ENCODE measurements around the gene SLC46A1.

The SLC46A1 gene

GRCh38 chr17:28404007-28404406, 2.0 kb downstream of the SLC46A1 start:
- DNase-seq (ENCODE audit: low read depth), result no peak

GRCh38 chr17:28402844-28403243, 3.2 kb downstream of the SLC46A1 start:
- no peak for DNase-seq (ENCODE audit: low read depth)

- no peak for DNase-seq (ENCODE audit: low read depth)
These were observed 3.8 kb downstream of the SLC46A1 start for GRCh38 chr17:28402224-28402630.

- no peak for DNase-seq (ENCODE audit: low read depth)
These were observed 6.2 kb downstream of the SLC46A1 start for GRCh38 chr17:28399808-28400207.

GRCh38 chr17:28398280-28398981, 7.6 kb downstream of the SLC46A1 start:
- DNase-seq (ENCODE audit: low read depth), result no peak

GRCh38 chr17:28397687-28398279, 8.2 kb downstream of the SLC46A1 start:
- no peak for DNase-seq (ENCODE audit: low read depth)

GRCh38 chr17:28397275-28397674, 8.7 kb downstream of the SLC46A1 start:
- no peak for DNase-seq (ENCODE audit: low read depth)

- DNase-seq (ENCODE audit: low read depth), result no peak
These were observed 9.3 kb downstream of the SLC46A1 start for GRCh38 chr17:28396635-28397239.

- no peak for DNase-seq (ENCODE audit: low read depth)
These were observed 10.0 kb downstream of the SLC46A1 start for GRCh38 chr17:28395968-28396367.

- DNase-seq (ENCODE audit: low read depth), result no peak
These were observed 10.6 kb downstream of the SLC46A1 start for GRCh38 chr17:28395426-28395825.

- DNase-seq (ENCODE audit: low read depth), result no peak
These were observed 11.5 kb downstream of the SLC46A1 start for GRCh38 chr17:28394337-28395116.

- DNase-seq (ENCODE audit: low read depth), result no peak
These were observed 13.5 kb downstream of the SLC46A1 start for GRCh38 chr17:28392491-28392890.

- DNase-seq (ENCODE audit: low read depth), result no peak
These were observed 14.6 kb downstream of the SLC46A1 start for GRCh38 chr17:28391401-28391800.

GRCh38 chr17:28390984-28391383, 15.0 kb downstream of the SLC46A1 start:
- no peak for DNase-seq (ENCODE audit: low read depth)

- no peak for DNase-seq (ENCODE audit: low read depth)
These were observed 15.4 kb downstream of the SLC46A1 start for GRCh38 chr17:28390563-28390962.

- DNase-seq (ENCODE audit: low read depth), result no peak
These were observed 15.9 kb downstream of the SLC46A1 start for GRCh38 chr17:28390141-28390540.

- DNase-seq (ENCODE audit: low read depth), result no peak
These were observed 17.9 kb downstream of the SLC46A1 start for GRCh38 chr17:28388106-28388505.

- no peak for DNase-seq (ENCODE audit: low read depth)
These were observed 19.6 kb downstream of the SLC46A1 start for GRCh38 chr17:28386391-28386790.

- DNase-seq (ENCODE audit: low read depth), result no peak
These were observed 20.6 kb downstream of the SLC46A1 start for GRCh38 chr17:28385406-28385805.

GRCh38 chr17:28385037-28385400, 21.0 kb downstream of the SLC46A1 start:
- no peak for DNase-seq (ENCODE audit: low read depth)

- DNase-seq (ENCODE audit: low read depth), result peak; percentile 52
These were observed 21.6 kb downstream of the SLC46A1 start for GRCh38 chr17:28384281-28385036.

Data from stimulated activated CD8-positive, alpha-beta memory T cell treated with anti-CD3 and anti-CD28 coated beads, Interleukin-4, amount 100 ng/mL, for 24 hours (primary cell).